HepG2 (cell line): ENCODE measurements around the gene ACAD8.

Source experiments
- ATAD3A ChIP-seq: sonication (generic); formaldehyde crosslinking; IDR thresholded peaks from 2 replicates; pipeline ENCODE4 v1.4.0; 2020; ENCODE audit warnings: missing genetic modification reagents
- CAMTA2 ChIP-seq: sonication (generic); formaldehyde crosslinking; IDR thresholded peaks from 2 replicates; pipeline ENCODE4 v1.4.0; 2020; ENCODE audit warnings: mild to moderate bottlenecking, missing genetic modification reagents, borderline replicate concordance
- CTCF ChIP-seq: sonication (generic); formaldehyde crosslinking; IDR thresholded peaks from 2 replicates; pipeline ENCODE4 v1.5.0; 2020; ENCODE audit warnings: mild to moderate bottlenecking, missing genetic modification reagents, moderate library complexity
- HIC2 ChIP-seq: sonication (generic); formaldehyde crosslinking; IDR thresholded peaks from 2 replicates; pipeline ENCODE4 v1.9.0; 2022; ENCODE audit warnings: low read depth, missing genetic modification reagents
- KDM1A ChIP-seq: IDR thresholded peaks from 2 replicates; pipeline ENCODE4 v1.6.1; 2016; ENCODE audit warnings: missing compliant biosample characterization
- MEF2D ChIP-seq: sonication (generic); formaldehyde crosslinking; IDR thresholded peaks from 2 replicates; pipeline ENCODE4 v1.5.1; 2020; ENCODE audit warnings: mild to moderate bottlenecking, missing genetic modification reagents
- POLR2A ChIP-seq, 2 experiments: IDR thresholded peaks; 2 replicates each; pipeline ENCODE4 v1.6.1; 2011; ENCODE audit warnings: low read depth in 2 of 2, low read length in 2 of 2, mild to moderate bottlenecking in 1 of 2, moderate library complexity in 1 of 2; ENCODE audit not compliant: insufficient read depth in 1 of 2
- RAD21 ChIP-seq: fragments of 450-650 bp; formaldehyde crosslinking; IDR thresholded peaks from 2 replicates; pipeline ENCODE4 v1.5.0; 2020; ENCODE audit warnings: mild to moderate bottlenecking
- ZBTB21 ChIP-seq: sonication (generic); formaldehyde crosslinking; IDR thresholded peaks from 2 replicates; pipeline ENCODE4 v1.4.0; 2020; ENCODE audit warnings: missing genetic modification reagents
- ZNF18 ChIP-seq: sonication (generic); formaldehyde crosslinking; IDR thresholded peaks from 2 replicates; pipeline ENCODE4 v1.8.0; 2022; ENCODE audit warnings: mild to moderate bottlenecking, missing genetic modification reagents; ENCODE audit not compliant: insufficient replicate concordance
- ZNF207 ChIP-seq: fragments of 450-650 bp; IDR thresholded peaks from 2 replicates; pipeline ENCODE4 v1.6.1; 2016; ENCODE audit warnings: antibody characterized with exemption, borderline replicate concordance

- TF ChIP-seq ATAD3A (CRISPR knock-in tag) (no peak), RAD21 (no peak), CTCF (CRISPR knock-in tag) (peak; percentile 51), HIC2 (CRISPR knock-in tag) (no peak), MEF2D (no peak), KDM1A (CRISPR knock-in tag) (no peak), ZNF18 (CRISPR knock-in tag) (no peak), POLR2A (IDR thresholded peaks at IDR 0.05; ENCODE audit: insufficient read depth in 1 of 2, low read depth in 2 of 2, low read length in 2 of 2) (no peak), ZNF207 (no peak), ZBTB21 (CRISPR knock-in tag) (no peak), CAMTA2 (no peak)
These were observed 16.9 kb downstream of the ACAD8 start for GRCh38 chr11:134270250-134270714.
